Tibial nerve (tissue), 4 donors: ENCODE results near the gene PABPN1L.

Experiments used
- CTCF ChIP-seq, 5 experiments: fragments of 200-600 bp in 3 of 5; fragments of 450-650 bp in 2 of 5; sonication (generic) in 3 of 5; IDR thresholded peaks; one replicate each; pipeline ENCODE4 v1.5.1; 2016 to 2019; ENCODE audit warnings: antibody characterized with exemption in 5 of 5, mild to moderate bottlenecking in 3 of 5, moderate library complexity in 2 of 5
- EP300 ChIP-seq, 2 donors: sonication (generic); formaldehyde crosslinking; IDR thresholded peaks; one replicate each; pipeline ENCODE4 v1.6.1; 2017; ENCODE audit warnings: antibody characterized with exemption in 2 of 2, mild to moderate bottlenecking in 1 of 2
- POLR2A ChIP-seq, 2 donors: fragments of 450-650 bp; IDR thresholded peaks; one replicate each; pipeline ENCODE4 v1.6.1; 2017; ENCODE audit warnings: antibody characterized with exemption in 2 of 2, mild to moderate bottlenecking in 2 of 2, moderate library complexity in 2 of 2

GRCh38 chr16:88913001-88913612 is 46.6 kb upstream of the PABPN1L start:
- no peak for TF ChIP-seq CTCF (IDR thresholded peaks at IDR 0.05)
- no peak for TF ChIP-seq POLR2A (IDR thresholded peaks at IDR 0.05)
- TF ChIP-seq EP300 (IDR thresholded peaks at IDR 0.05), result no peak
